Measurements from ENCODE around the gene ARAP2.

DNA sequence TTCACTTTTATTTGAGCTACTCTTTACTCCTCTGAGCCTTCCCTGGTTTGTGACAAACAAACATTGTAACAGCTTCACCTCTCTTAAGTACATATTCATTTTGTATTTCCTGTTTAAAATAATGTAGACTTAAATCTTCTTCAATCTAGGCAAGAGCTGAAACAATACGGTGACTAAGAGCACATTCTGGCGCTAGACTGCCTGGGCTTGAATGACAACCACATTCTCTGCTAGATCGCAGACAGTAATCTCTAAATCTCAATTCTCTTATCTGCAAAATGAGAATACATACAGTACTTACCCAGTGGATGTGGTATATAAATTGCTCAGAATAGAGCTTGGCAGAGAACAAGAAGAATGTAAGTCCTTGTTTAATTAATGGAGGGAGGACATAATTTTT lies 144.8 kb downstream of the ARAP2 start:
- TF ChIP-seq HDAC2 (CRISPR knock-in tag; IDR thresholded peaks at IDR 0.05) (no peak), ZNF333 (CRISPR knock-in tag; IDR thresholded peaks at IDR 0.05; ENCODE audit: borderline replicate concordance) (no peak), JUND (CRISPR knock-in tag; IDR thresholded peaks at IDR 0.05) (no peak), ZFP36L2 (CRISPR knock-in tag; IDR thresholded peaks at IDR 0.05) (no peak), RXRA (CRISPR knock-in tag; IDR thresholded peaks at IDR 0.05) (no peak), SMC3 (IDR thresholded peaks at IDR 0.05; ENCODE audit: low read length) (no peak)
- TF ChIP-seq, protein P1, sequence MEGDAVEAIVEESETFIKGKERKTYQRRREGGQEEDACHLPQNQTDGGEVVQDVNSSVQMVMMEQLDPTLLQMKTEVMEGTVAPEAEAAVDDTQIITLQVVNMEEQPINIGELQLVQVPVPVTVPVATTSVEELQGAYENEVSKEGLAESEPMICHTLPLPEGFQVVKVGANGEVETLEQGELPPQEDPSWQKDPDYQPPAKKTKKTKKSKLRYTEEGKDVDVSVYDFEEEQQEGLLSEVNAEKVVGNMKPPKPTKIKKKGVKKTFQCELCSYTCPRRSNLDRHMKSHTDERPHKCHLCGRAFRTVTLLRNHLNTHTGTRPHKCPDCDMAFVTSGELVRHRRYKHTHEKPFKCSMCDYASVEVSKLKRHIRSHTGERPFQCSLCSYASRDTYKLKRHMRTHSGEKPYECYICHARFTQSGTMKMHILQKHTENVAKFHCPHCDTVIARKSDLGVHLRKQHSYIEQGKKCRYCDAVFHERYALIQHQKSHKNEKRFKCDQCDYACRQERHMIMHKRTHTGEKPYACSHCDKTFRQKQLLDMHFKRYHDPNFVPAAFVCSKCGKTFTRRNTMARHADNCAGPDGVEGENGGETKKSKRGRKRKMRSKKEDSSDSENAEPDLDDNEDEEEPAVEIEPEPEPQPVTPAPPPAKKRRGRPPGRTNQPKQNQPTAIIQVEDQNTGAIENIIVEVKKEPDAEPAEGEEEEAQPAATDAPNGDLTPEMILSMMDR (CRISPR knock-in tag; IDR thresholded peaks at IDR 0.05), result no peak
- TF ChIP-seq, protein P2, sequence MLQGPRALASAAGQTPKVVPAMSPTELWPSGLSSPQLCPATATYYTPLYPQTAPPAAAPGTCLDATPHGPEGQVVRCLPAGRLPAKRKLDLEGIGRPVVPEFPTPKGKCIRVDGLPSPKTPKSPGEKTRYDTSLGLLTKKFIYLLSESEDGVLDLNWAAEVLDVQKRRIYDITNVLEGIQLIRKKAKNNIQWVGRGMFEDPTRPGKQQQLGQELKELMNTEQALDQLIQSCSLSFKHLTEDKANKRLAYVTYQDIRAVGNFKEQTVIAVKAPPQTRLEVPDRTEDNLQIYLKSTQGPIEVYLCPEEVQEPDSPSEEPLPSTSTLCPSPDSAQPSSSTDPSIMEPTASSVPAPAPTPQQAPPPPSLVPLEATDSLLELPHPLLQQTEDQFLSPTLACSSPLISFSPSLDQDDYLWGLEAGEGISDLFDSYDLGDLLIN (CRISPR knock-in tag; IDR thresholded peaks at IDR 0.05; ENCODE audit: borderline replicate concordance), result no peak
